A673 (cell line): ENCODE results near the gene ZNF705A. TPM values are rescaled to one million over a fixed set of nuclear protein-coding genes. Genes with fewer than 3 reads are reported as not detected.
"Not testable (repeated sequence)": the region's sequence is repeated elsewhere in the genome, so short reads cannot be mapped to it uniquely, and the experiment has no call there.

Experiments used
- BruUV-seq: library from RNA; stranded (reverse); fragments of 400-500 nt; replicated peaks from 2 replicates; lab custom pipeline; 2021; lab: Mats Ljungman, UMichigan
- CTCF ChIA-PET: fragments of 300-600 bp; sonication (Branson Sonifier 250); formaldehyde crosslinking; loops from one replicate; lab custom pipeline; 2022; ENCODE audit warnings: antibody characterized with exemption; lab: Charles Lee
- POLR2A ChIA-PET: fragments of 300-600 bp; sonication (Branson Sonifier 250); formaldehyde crosslinking; loops from one replicate; lab custom pipeline; 2022; ENCODE audit warnings: antibody characterized with exemption; ENCODE audit not compliant: low non-redundant PET; lab: Charles Lee
- DNase-seq: peaks from one replicate; pipeline ENCODE4 v3.0.0-alpha.2; 2015; ENCODE audit warnings: low spot score
- H3K27ac ChIP-seq: fragments of 200-600 bp; sonication (generic); 2 replicates; pipeline ENCODE4 v1.5.1; 2016; ENCODE audit warnings: mixed run types, low read depth, mild to moderate bottlenecking, mixed read lengths, antibody characterized with exemption, low read length; ENCODE audit not compliant: poor library complexity, severe bottlenecking
- H3K27me3 ChIP-seq: fragments of 200-600 bp; sonication (generic); replicated peaks from 2 replicates; pipeline ENCODE4 v1.6.1; 2017; ENCODE audit warnings: mixed run types, low read depth, mild to moderate bottlenecking, mixed read lengths, antibody characterized with exemption, low read length; ENCODE audit not compliant: insufficient read depth, poor library complexity
- H3K36me3 ChIP-seq: fragments of 200-600 bp; sonication (generic); 2 replicates; pipeline ENCODE4 v1.6.1; 2016; ENCODE audit warnings: mixed run types, mild to moderate bottlenecking, mixed read lengths, antibody characterized with exemption, low read length; ENCODE audit not compliant: insufficient read depth, poor library complexity, severe bottlenecking
- H3K4me1 ChIP-seq: fragments of 200-600 bp; sonication (generic); 2 replicates; pipeline ENCODE4 v1.6.1; 2017; ENCODE audit warnings: mixed run types, mild to moderate bottlenecking, mixed read lengths, antibody characterized with exemption, low read length; ENCODE audit not compliant: insufficient read depth, poor library complexity, severe bottlenecking
- H3K4me3 ChIP-seq: fragments of 200-600 bp; sonication (generic); 2 replicates; pipeline ENCODE4 v1.5.1; 2016; ENCODE audit warnings: low read depth, mixed run types, mild to moderate bottlenecking, mixed read lengths, low read length; ENCODE audit not compliant: poor library complexity, severe bottlenecking
- H3K9me3 ChIP-seq: fragments of 200-600 bp; sonication (generic); 2 replicates; pipeline ENCODE4 v1.6.1; 2016; ENCODE audit warnings: mixed run types, low read depth, mild to moderate bottlenecking, mixed read lengths, antibody characterized with exemption, low read length; ENCODE audit not compliant: poor library complexity, severe bottlenecking
- intact Hi-C: fragments of 100-400 bp; cut with micrococcal nuclease; formaldehyde crosslinking; loops from one replicate; pipeline ENCODE4 v1.10.0; 2022; ENCODE audit not compliant: unreplicated experiment
- total RNA-seq: library from RNA; stranded (reverse); gene quantifications from 2 replicates; pipeline ENCODE4 v1.2.3, GENCODE V29; 2021

ZNF705A gene
- total RNA-seq, 1 experiment from 2014 or later, result not detected

DNA sequence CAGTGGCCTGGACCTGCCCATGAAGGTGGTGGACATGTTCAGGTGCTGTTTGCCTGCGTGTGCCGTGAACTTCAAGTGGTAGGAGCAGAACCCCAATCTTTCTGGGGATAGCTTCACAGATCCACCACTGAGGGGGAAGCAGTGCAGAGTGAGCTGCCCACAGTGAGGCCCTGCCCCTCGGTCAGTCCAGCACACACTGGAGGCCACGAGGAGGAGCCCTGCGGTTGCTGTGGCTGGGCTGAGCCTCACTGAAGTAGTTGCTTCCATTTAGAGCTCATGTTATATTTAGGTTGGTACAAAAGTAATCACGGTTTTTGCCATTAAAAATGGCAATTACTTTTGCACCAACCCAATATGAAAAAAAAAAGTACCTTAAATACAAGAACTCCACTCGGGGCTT, 72.7 kb downstream of the ZNF705A start:
- TSS peak; percentile 29 for BruUV-seq

More for the DNA sequence above, 72.7 kb downstream of the ZNF705A start:
- H3K9me3 ChIP-seq, H3K36me3 ChIP-seq, intact Hi-C loops, CTCF ChIA-PET, DNase-seq, H3K4me3 ChIP-seq, H3K27ac ChIP-seq, H3K27me3 ChIP-seq, H3K4me1 ChIP-seq, POLR2A ChIA-PET: not testable (repeated sequence)

Other genes starting within 250 kb of the ZNF705A start
- 23.0 and 30.2 TPM in 2 replicates for gene SLC2A3, start 220.8 kb upstream of the ZNF705A start, total RNA-seq
- gene FOXJ2, start 124.3 kb upstream of the ZNF705A start, total RNA-seq, result 13.9 and 14.6 TPM in 2 replicates
- 1.3 and 3.5 TPM in 2 replicates for gene C3AR1, start 90.7 kb upstream of the ZNF705A start, total RNA-seq
- gene NECAP1, start 74.7 kb upstream of the ZNF705A start, total RNA-seq, result 35.2 and 41.1 TPM in 2 replicates
- 0.33 and 0.84 TPM in 2 replicates for gene CLEC4A, start 33.4 kb upstream of the ZNF705A start, total RNA-seq
- not detected in 2 replicates for gene FAM90A1, start 70.6 kb downstream of the ZNF705A start, total RNA-seq